DMS 273 (cell line): ENCODE measurements around the gene SRGAP2C.
"Not testable (repeated sequence)": the region's sequence is repeated elsewhere in the genome, so short reads cannot be mapped to it uniquely, and the experiment has no call there.

Experiments
- DNase-seq: peaks from one replicate; lab custom pipeline; 2025; ENCODE audit not compliant: unreplicated experiment; lab: John Stamatoyannopoulos, UW

The SRGAP2C gene

GRCh38 chr1:121278202-121278601 is 93.4 kb downstream of the SRGAP2C start:
- DNase-seq: not testable (repeated sequence)

- DNase-seq: peak; percentile 12
Measured at GRCh38 chr1:121278777-121279547, 94.2 kb downstream of the SRGAP2C start.

GRCh38 chr1:121279548-121279898 is 94.7 kb downstream of the SRGAP2C start:
- DNase-seq: not testable (repeated sequence)

- not testable (repeated sequence) for DNase-seq
Measured at GRCh38 chr1:121280699-121281317, 96.0 kb downstream of the SRGAP2C start.

GRCh38 chr1:121281480-121281879 is 96.7 kb downstream of the SRGAP2C start:
- DNase-seq: not testable (repeated sequence)

- not testable (repeated sequence) for DNase-seq
Measured at GRCh38 chr1:121283587-121284180, 98.9 kb downstream of the SRGAP2C start.

GRCh38 chr1:121292590-121292989 is 107.8 kb downstream of the SRGAP2C start:
- DNase-seq: not testable (repeated sequence)

- not testable (repeated sequence) for DNase-seq
Measured at GRCh38 chr1:121293263-121294204, 108.8 kb downstream of the SRGAP2C start.

GRCh38 chr1:121294205-121294570 is 109.4 kb downstream of the SRGAP2C start:
- not testable (repeated sequence) for DNase-seq

- DNase-seq: not testable (repeated sequence)
Measured at GRCh38 chr1:121296563-121296962, 111.8 kb downstream of the SRGAP2C start.

GRCh38 chr1:121298529-121298928 is 113.8 kb downstream of the SRGAP2C start:
- DNase-seq: not testable (repeated sequence)

- DNase-seq: not testable (repeated sequence)
Measured at GRCh38 chr1:121299514-121300149, 114.9 kb downstream of the SRGAP2C start.

GRCh38 chr1:121301876-121302275 is 117.1 kb downstream of the SRGAP2C start:
- not testable (repeated sequence) for DNase-seq

- not testable (repeated sequence) for DNase-seq
Measured at GRCh38 chr1:121307759-121308158, 123.0 kb downstream of the SRGAP2C start.

- not testable (repeated sequence) for DNase-seq
Measured at GRCh38 chr1:121315509-121315908, 130.7 kb downstream of the SRGAP2C start.

- not testable (repeated sequence) for DNase-seq
Measured at GRCh38 chr1:121316081-121316480, 131.3 kb downstream of the SRGAP2C start.

GRCh38 chr1:121317491-121318468 is 133.0 kb downstream of the SRGAP2C start:
- not testable (repeated sequence) for DNase-seq

- DNase-seq: not testable (repeated sequence)
Measured at GRCh38 chr1:121318687-121319086, 133.9 kb downstream of the SRGAP2C start.

GRCh38 chr1:121321660-121322059 is 136.9 kb downstream of the SRGAP2C start:
- not testable (repeated sequence) for DNase-seq
